SU-DHL-6 (cell line): ENCODE results near the gene INMT.

Experiments used
- H2AFZ ChIP-seq: fragments of 200-600 bp; sonication (generic); 2 replicates; pipeline ENCODE4 v1.6.1; 2014; ENCODE audit warnings: low read depth, mild to moderate bottlenecking, moderate library complexity, mixed read lengths, antibody characterized with exemption, low read length; ENCODE audit not compliant: severe bottlenecking
- H3F3A ChIP-seq: fragments of 200-600 bp; shearing (Covaris generic); 2 replicates; pipeline ENCODE4 v1.6.0; 2016; ENCODE audit warnings: antibody characterized with exemption, mild to moderate bottlenecking; ENCODE audit not compliant: insufficient read depth
- H3K27ac ChIP-seq: fragments of 200-600 bp; sonication (generic); 2 replicates; pipeline ENCODE4 v1.5.1; 2016; ENCODE audit warnings: low read depth, mild to moderate bottlenecking, low read length, moderate library complexity, mixed read lengths
- H3K27me3 ChIP-seq: fragments of 200-600 bp; sonication (generic), shearing (Covaris generic); 2 replicates; pipeline ENCODE4 v1.6.0; 2014; ENCODE audit warnings: mild to moderate bottlenecking, low read length
- H3K36me3 ChIP-seq: fragments of 200-600 bp; sonication (generic); 2 replicates; pipeline ENCODE4 v1.6.1; 2014; ENCODE audit warnings: mild to moderate bottlenecking, low read length, mixed read lengths
- H3K4me2 ChIP-seq: fragments of 300-600, 200-600 bp; shearing (Covaris generic), sonication (generic); 2 replicates; pipeline ENCODE4 v1.6.0; 2014; ENCODE audit warnings: low read length, low read depth, mild to moderate bottlenecking; ENCODE audit not compliant: poor library complexity, severe bottlenecking
- H3K4me3 ChIP-seq: fragments of 200-600 bp; sonication (generic); 2 replicates; pipeline ENCODE4 v1.5.1; 2014; ENCODE audit warnings: antibody characterized with exemption, low read length, mild to moderate bottlenecking, mixed read lengths; ENCODE audit not compliant: insufficient read depth, poor library complexity, severe bottlenecking
- H3K79me2 ChIP-seq: fragments of 200-600 bp; sonication (generic); 2 replicates; pipeline ENCODE4 v1.6.1; 2014; ENCODE audit warnings: mild to moderate bottlenecking, low read length, moderate library complexity; ENCODE audit not compliant: insufficient read depth
- H3K9ac ChIP-seq: fragments of 200-600 bp; sonication (generic); 2 replicates; pipeline ENCODE4 v1.7.0; 2014; ENCODE audit warnings: mild to moderate bottlenecking, low read length
- H3K9me2 ChIP-seq: fragments of 200-600 bp; sonication (generic); replicated peaks from 2 replicates; pipeline ENCODE4 v1.6.1; 2014; ENCODE audit warnings: low read length; ENCODE audit not compliant: insufficient read depth
- H3K9me3 ChIP-seq: fragments of 200-600 bp; sonication (generic); 2 replicates; pipeline ENCODE4 v1.6.1; 2014; ENCODE audit warnings: low read length, mixed read lengths; ENCODE audit not compliant: insufficient read depth
- H4K20me1 ChIP-seq: fragments of 200-600 bp; sonication (generic); 2 replicates; pipeline ENCODE4 v1.6.1; 2014; ENCODE audit warnings: low read depth, mild to moderate bottlenecking, antibody characterized with exemption, low read length, moderate library complexity, mixed read lengths
- EZH2phosphoT487 ChIP-seq: fragments of 200-600 bp; sonication (generic), shearing (Covaris generic); conservative IDR thresholded peaks from 2 replicates; pipeline ENCODE4 v1.6.1; 2018; ENCODE audit warnings: mild to moderate bottlenecking, antibody characterized with exemption, low read length, moderate library complexity, mixed read lengths
- TF ChIP-seq, protein P1 (sequence below): fragments of 200-600 bp; sonication (generic); IDR thresholded peaks from one replicate; pipeline ENCODE4 v1.5.1; 2017; ENCODE audit warnings: antibody characterized with exemption, mild to moderate bottlenecking, low read length, moderate library complexity; ENCODE audit not compliant: insufficient read depth, poor library complexity, severe bottlenecking

Gene INMT

DNA sequence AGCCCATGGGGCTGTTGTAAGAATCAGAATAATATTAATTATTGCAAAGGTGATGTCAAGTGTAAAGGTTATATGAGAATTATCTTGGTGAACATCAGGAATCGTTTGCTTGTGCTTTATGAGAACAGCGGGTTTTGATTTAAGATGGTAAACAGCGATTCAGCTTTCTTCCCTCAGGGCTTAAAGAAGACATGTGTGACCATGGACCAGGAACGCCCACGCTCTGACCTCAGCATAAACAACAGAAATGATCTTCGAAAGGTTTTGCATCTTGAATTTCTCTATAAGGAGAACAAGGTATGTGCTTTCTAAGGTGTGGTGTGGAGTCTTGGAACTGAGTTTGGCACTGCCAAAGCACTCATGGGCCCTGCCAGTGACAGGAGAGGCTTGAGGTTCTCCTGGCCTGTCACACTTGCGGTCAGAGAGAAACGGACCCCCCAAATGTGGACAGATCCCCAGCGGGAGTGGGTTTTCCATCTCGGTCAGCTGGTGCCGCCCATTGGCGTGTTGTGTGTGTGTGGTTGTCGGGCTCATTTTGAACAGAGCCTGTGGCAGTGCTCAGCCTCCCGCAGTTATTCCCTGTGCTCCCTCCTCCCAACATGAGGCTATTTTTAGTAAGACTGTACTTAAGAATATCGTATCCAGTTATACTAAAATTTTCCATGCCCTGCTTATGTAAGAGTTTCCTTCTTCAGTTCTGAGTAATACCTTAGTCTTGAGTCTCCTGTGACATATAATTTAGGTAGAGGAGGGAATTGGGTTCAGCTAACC lies 26.5 kb downstream of the INMT start:
- Histone ChIP-seq H3K79me2 (no peaks in the 10 kb centered on the region), H3F3A (no peaks in the 10 kb centered on the region)

GRCh38 chr7:30779574-30779973 lies 27.6 kb downstream of the INMT start:
- no peak overlapping the region for H3K9ac ChIP-seq
- TF ChIP-seq EZH2phosphoT487: no peak
- TF ChIP-seq, protein P1, sequence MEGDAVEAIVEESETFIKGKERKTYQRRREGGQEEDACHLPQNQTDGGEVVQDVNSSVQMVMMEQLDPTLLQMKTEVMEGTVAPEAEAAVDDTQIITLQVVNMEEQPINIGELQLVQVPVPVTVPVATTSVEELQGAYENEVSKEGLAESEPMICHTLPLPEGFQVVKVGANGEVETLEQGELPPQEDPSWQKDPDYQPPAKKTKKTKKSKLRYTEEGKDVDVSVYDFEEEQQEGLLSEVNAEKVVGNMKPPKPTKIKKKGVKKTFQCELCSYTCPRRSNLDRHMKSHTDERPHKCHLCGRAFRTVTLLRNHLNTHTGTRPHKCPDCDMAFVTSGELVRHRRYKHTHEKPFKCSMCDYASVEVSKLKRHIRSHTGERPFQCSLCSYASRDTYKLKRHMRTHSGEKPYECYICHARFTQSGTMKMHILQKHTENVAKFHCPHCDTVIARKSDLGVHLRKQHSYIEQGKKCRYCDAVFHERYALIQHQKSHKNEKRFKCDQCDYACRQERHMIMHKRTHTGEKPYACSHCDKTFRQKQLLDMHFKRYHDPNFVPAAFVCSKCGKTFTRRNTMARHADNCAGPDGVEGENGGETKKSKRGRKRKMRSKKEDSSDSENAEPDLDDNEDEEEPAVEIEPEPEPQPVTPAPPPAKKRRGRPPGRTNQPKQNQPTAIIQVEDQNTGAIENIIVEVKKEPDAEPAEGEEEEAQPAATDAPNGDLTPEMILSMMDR: no peak
- H3K9me2 ChIP-seq: no peaks in the 10 kb centered on the region
- no peaks in the 10 kb centered on the region for H3K36me3 ChIP-seq
- H3F3A ChIP-seq: no peaks in the 10 kb centered on the region
- no peaks in the 10 kb centered on the region for H3K9me3 ChIP-seq
- H4K20me1 ChIP-seq: no peaks in the 10 kb centered on the region
- no peaks in the 10 kb centered on the region for H3K27me3 ChIP-seq
- H3K4me3 ChIP-seq: no peak overlapping the region
- no peak overlapping the region for H3K4me2 ChIP-seq
- no peak overlapping the region for H2AFZ ChIP-seq
- H3K27ac ChIP-seq: no peak overlapping the region
- no peaks in the 10 kb centered on the region for H3K79me2 ChIP-seq

More for the DNA sequence above, 26.5 kb downstream of the INMT start:
- Histone ChIP-seq H3K27me3 (no peaks in the 10 kb centered on the region), H2AFZ (no peak overlapping the region), H3K4me3 (no peak overlapping the region), H3K9me3 (no peaks in the 10 kb centered on the region), H3K4me2 (no peak overlapping the region), H3K27ac (no peak overlapping the region), H3K36me3 (no peaks in the 10 kb centered on the region), H4K20me1 (no peaks in the 10 kb centered on the region), H3K9ac (no peak overlapping the region), H3K9me2 (no peaks in the 10 kb centered on the region)
- no peak for TF ChIP-seq EZH2phosphoT487
- TF ChIP-seq, protein P1: no peak

- H4K20me1 ChIP-seq: no peaks in the 10 kb centered on the region
- TF ChIP-seq, protein P1: no peak
- no peak for TF ChIP-seq EZH2phosphoT487
- H3K4me2 ChIP-seq: no peak overlapping the region
- H3K9ac ChIP-seq: no peak overlapping the region
- H3K36me3 ChIP-seq: no peaks in the 10 kb centered on the region
- H3K9me2 ChIP-seq: no peaks in the 10 kb centered on the region
- no peak overlapping the region for H2AFZ ChIP-seq
- H3K4me3 ChIP-seq: no peak overlapping the region
- no peaks in the 10 kb centered on the region for H3F3A ChIP-seq
- H3K79me2 ChIP-seq: no peaks in the 10 kb centered on the region
- no peaks in the 10 kb centered on the region for H3K27me3 ChIP-seq
- H3K27ac ChIP-seq: no peak overlapping the region
- no peaks in the 10 kb centered on the region for H3K9me3 ChIP-seq
These were observed 29.0 kb downstream of the INMT start for GRCh38 chr7:30780941-30781340.
